ENCODE results near the gene ACVR1B.
"Not testable (repeated sequence)": the region's sequence is repeated elsewhere in the genome, so short reads cannot be mapped to it uniquely, and the experiment has no call there.

ACVR1B gene

GRCh38 chr12:51972422-51972812, 20.9 kb downstream of the ACVR1B start:
- DNase-seq: no peak

GRCh38 chr12:51972849-51973273, 21.4 kb downstream of the ACVR1B start:
- DNase-seq: peak; percentile 65

- no peak for DNase-seq
These were observed 22.1 kb downstream of the ACVR1B start for GRCh38 chr12:51973560-51973959.

GRCh38 chr12:51974646-51975045, 23.1 kb downstream of the ACVR1B start:
- peak; percentile 35 for DNase-seq

- DNase-seq: no peak
These were observed 23.7 kb downstream of the ACVR1B start for GRCh38 chr12:51975196-51975595.

- DNase-seq: no peak
These were observed 25.1 kb downstream of the ACVR1B start for GRCh38 chr12:51976376-51977160.

GRCh38 chr12:51977320-51977753, 25.8 kb downstream of the ACVR1B start:
- DNase-seq: no peak

- not testable (repeated sequence) for DNase-seq
These were observed 27.8 kb downstream of the ACVR1B start for GRCh38 chr12:51979306-51979705.

GRCh38 chr12:51980051-51980808, 28.7 kb downstream of the ACVR1B start:
- DNase-seq: peak; percentile 70

GRCh38 chr12:51980809-51981127, 29.3 kb downstream of the ACVR1B start:
- DNase-seq: no peak

GRCh38 chr12:51984657-51985056, 33.2 kb downstream of the ACVR1B start:
- DNase-seq: no peak

GRCh38 chr12:51985154-51985835, 33.8 kb downstream of the ACVR1B start:
- DNase-seq: no peak

- no peak for DNase-seq
These were observed 35.3 kb downstream of the ACVR1B start for GRCh38 chr12:51986834-51987233.

GRCh38 chr12:51992246-51992645, 40.7 kb downstream of the ACVR1B start:
- DNase-seq: no peak

GRCh38 chr12:51994539-51994820, 43.0 kb downstream of the ACVR1B start:
- DNase-seq: no peak

GRCh38 chr12:51994959-51995358, 43.5 kb downstream of the ACVR1B start:
- DNase-seq: no peak

- DNase-seq: no peak
These were observed 45.6 kb downstream of the ACVR1B start for GRCh38 chr12:51997136-51997535.

- no peak for DNase-seq
These were observed 51.6 kb downstream of the ACVR1B start for GRCh38 chr12:52003016-52003550.

- no peak for DNase-seq
These were observed 52.1 kb downstream of the ACVR1B start for GRCh38 chr12:52003591-52003990.

GRCh38 chr12:52004042-52004648, 52.6 kb downstream of the ACVR1B start:
- DNase-seq: peak; percentile 54

- no peak for DNase-seq
These were observed 53.9 kb downstream of the ACVR1B start for GRCh38 chr12:52005218-52005902.

- no peak for DNase-seq
These were observed 54.6 kb downstream of the ACVR1B start for GRCh38 chr12:52005903-52006703.
